ENCODE measurements around the gene PFAS.

- TF ChIP-seq CTCF (IDR thresholded peaks at IDR 0.05; ENCODE audit: insufficient read depth, low read length, poor library complexity, severe bottlenecking) (no peak), EZH2phosphoT487 (conservative IDR thresholded peaks at IDR 0.05; ENCODE audit: low read length) (no peak)
Measured at GRCh38 chr17:8300226-8300625, 51.1 kb downstream of the PFAS start.
